Uterus (tissue), 4 donors: ENCODE measurements around the gene TGM2. TPM values are rescaled to one million over a fixed set of nuclear protein-coding genes. Genes with fewer than 3 reads are reported as not detected.

Experiments used
- DNase-seq, 2 donors: peaks; one replicate each; pipeline ENCODE4 v3.0.0-alpha.2; 2019 to 2020
- H3K27ac ChIP-seq, 2 donors: fragments of 200-600 bp; sonication (generic); 1 replicate in 1 of 2; 2 replicates in 1 of 2; pipeline ENCODE4 v1.5.1; 2016 to 2018
- H3K27me3 ChIP-seq, 2 donors: fragments of 200-600 bp; sonication (generic); one replicate each; pipeline ENCODE4 v1.5.1; 2018 to 2019; ENCODE audit warnings: control low read depth in 1 of 2
- H3K36me3 ChIP-seq, 2 donors: fragments of 200-600 bp; sonication (generic); one replicate each; pipeline ENCODE4 v1.5.1; 2019; ENCODE audit warnings: control low read depth in 1 of 2
- H3K4me1 ChIP-seq, 2 donors: fragments of 200-600 bp; sonication (generic); one replicate each; pipeline ENCODE4 v1.5.1; 2018 to 2019; ENCODE audit warnings: control low read depth in 1 of 2
- H3K4me3 ChIP-seq, 2 donors: fragments of 200-600 bp; sonication (generic); 1 replicate in 1 of 2; 2 replicates in 1 of 2; pipeline ENCODE4 v1.5.1; 2018 to 2019; ENCODE audit warnings: mild to moderate bottlenecking in 1 of 2
- H3K9me3 ChIP-seq, 2 donors: fragments of 200-600 bp; sonication (generic); one replicate each; pipeline ENCODE4 v1.5.1; 2019; ENCODE audit warnings: control low read depth in 1 of 2
- CTCF ChIP-seq, 4 experiments: fragments of 200-600 bp in 2 of 4; fragments of 450-650 bp in 2 of 4; sonication (generic) in 2 of 4; IDR thresholded peaks; one replicate each; pipeline ENCODE4 v1.5.1; 2016 to 2019; ENCODE audit warnings: antibody characterized with exemption in 4 of 4, mild to moderate bottlenecking in 2 of 4, moderate library complexity in 1 of 4
- POLR2A ChIP-seq, 2 donors: fragments of 450-650 bp; IDR thresholded peaks; one replicate each; pipeline ENCODE4 v1.6.1; 2016; ENCODE audit warnings: antibody characterized with exemption in 2 of 2, mild to moderate bottlenecking in 1 of 2, moderate library complexity in 1 of 2
- intact Hi-C: fragments of 100-400 bp; cut with DNase I; formaldehyde crosslinking; loops from one replicate; pipeline ENCODE4 v1.15.1; 2023; ENCODE audit warnings: low total_unique reads
- total RNA-seq, 4 donors: library from RNA; depleted of rRNA in 3 of 4; stranded (reverse); fragments of >200 nt in 3 of 4; gene quantifications; one replicate each; pipeline versions ENCODE4 v1.1.0 to v1.2.4, GENCODE V29; 2014 to 2023
- donor health status: DM: yes; HTN: yes; CAD: no.

Gene TGM2
- total RNA-seq, 4 donors from 2014 or later, result 136 to 639 (median 209) TPM

GRCh38 chr20:38170219-38170825 is 5.3 kb upstream of the TGM2 start:
- intact Hi-C loops, result no loop called here
- Histone ChIP-seq H3K27ac (peak overlapping the region; percentile 38 to 46), H3K9me3 (no peaks in the 10 kb centered on the region), H3K4me3 (no peak overlapping the region), H3K27me3 (no peaks in the 10 kb centered on the region), H3K36me3 (no peaks in the 10 kb centered on the region), H3K4me1 (no peaks in the 10 kb centered on the region)
- TF ChIP-seq CTCF (IDR thresholded peaks at IDR 0.05) (no peak), POLR2A (IDR thresholded peaks at IDR 0.05) (no peak)
- no peak for DNase-seq

GRCh38 chr20:38169636-38170193 is 4.6 kb upstream of the TGM2 start:
- Histone ChIP-seq H3K27me3 (no peaks in the 10 kb centered on the region), H3K27ac (peak overlapping the region; percentile 31 to 54), H3K4me3 (no peak overlapping the region), H3K36me3 (no peaks in the 10 kb centered on the region), H3K9me3 (no peaks in the 10 kb centered on the region), H3K4me1 (no peaks in the 10 kb centered on the region)
- intact Hi-C loops, result loop anchor here (5.0 kb wide), 1 partner anchor 97 kb away; no protein-coding TSS in a partner anchor
- TF ChIP-seq CTCF (IDR thresholded peaks at IDR 0.05), result no peak
- no peak for TF ChIP-seq POLR2A (IDR thresholded peaks at IDR 0.05)
- DNase-seq, result no peak

- Histone ChIP-seq H3K9me3 (no peaks in the 10 kb centered on the region), H3K27me3 (no peaks in the 10 kb centered on the region), H3K36me3 (no peaks in the 10 kb centered on the region), H3K27ac (peak overlapping the region; percentile 54 to 62), H3K4me3 (no peak overlapping the region), H3K4me1 (no peaks in the 10 kb centered on the region)
- intact Hi-C loops, result loop anchor here (5.0 kb wide), 1 partner anchor 97 kb away; no protein-coding TSS in a partner anchor
- DNase-seq, result no peak
- TF ChIP-seq POLR2A (IDR thresholded peaks at IDR 0.05), result no peak
- no peak for TF ChIP-seq CTCF (IDR thresholded peaks at IDR 0.05)
Measured at GRCh38 chr20:38168791-38169589, 3.9 kb upstream of the TGM2 start.

- Histone ChIP-seq H3K4me1 (no peaks in the 10 kb centered on the region), H3K27ac (peak overlapping the region; percentile 54 to 62), H3K9me3 (no peaks in the 10 kb centered on the region), H3K27me3 (no peaks in the 10 kb centered on the region), H3K4me3 (no peak overlapping the region), H3K36me3 (no peaks in the 10 kb centered on the region)
- TF ChIP-seq POLR2A (IDR thresholded peaks at IDR 0.05) (no peak), CTCF (IDR thresholded peaks at IDR 0.05) (no peak)
- intact Hi-C loops, result loop anchor here (5.0 kb wide), 1 partner anchor 96 kb away; no protein-coding TSS in a partner anchor
- DNase-seq, result peak; percentile 74 to 77
Measured at GRCh38 chr20:38167851-38168760, 3.0 kb upstream of the TGM2 start.
